RWPE1 (cell line): ENCODE data around the gene TAS2R1.

Experiments
- CTCF ChIA-PET: fragments of 350-600 bp; sonication (Branson Sonifier 250); formaldehyde crosslinking; extraction: SDS; loops from one replicate; lab custom pipeline; 2021; lab: Yijun Ruan, JAX
- POLR2A ChIA-PET: fragments of 400-600 bp; formaldehyde crosslinking; extraction: SDS; loops from one replicate; lab custom pipeline; 2020; ENCODE audit warnings: antibody characterized with exemption; ENCODE audit not compliant: low non-redundant PET; lab: Yijun Ruan, JAX
- DNase-seq: peaks from one replicate; pipeline ENCODE4 v3.0.0; 2012; ENCODE audit warnings: low spot score
- H3K27ac ChIP-seq: fragments of 450-650 bp; 2 replicates; pipeline ENCODE4 v1.5.1; 2017
- TF ChIP-seq, protein P1 (sequence below): fragments of 450-650 bp; conservative IDR thresholded peaks from 2 replicates; pipeline ENCODE4 v1.5.1; 2017; ENCODE audit warnings: low read depth, mild to moderate bottlenecking

Gene TAS2R1

DNA sequence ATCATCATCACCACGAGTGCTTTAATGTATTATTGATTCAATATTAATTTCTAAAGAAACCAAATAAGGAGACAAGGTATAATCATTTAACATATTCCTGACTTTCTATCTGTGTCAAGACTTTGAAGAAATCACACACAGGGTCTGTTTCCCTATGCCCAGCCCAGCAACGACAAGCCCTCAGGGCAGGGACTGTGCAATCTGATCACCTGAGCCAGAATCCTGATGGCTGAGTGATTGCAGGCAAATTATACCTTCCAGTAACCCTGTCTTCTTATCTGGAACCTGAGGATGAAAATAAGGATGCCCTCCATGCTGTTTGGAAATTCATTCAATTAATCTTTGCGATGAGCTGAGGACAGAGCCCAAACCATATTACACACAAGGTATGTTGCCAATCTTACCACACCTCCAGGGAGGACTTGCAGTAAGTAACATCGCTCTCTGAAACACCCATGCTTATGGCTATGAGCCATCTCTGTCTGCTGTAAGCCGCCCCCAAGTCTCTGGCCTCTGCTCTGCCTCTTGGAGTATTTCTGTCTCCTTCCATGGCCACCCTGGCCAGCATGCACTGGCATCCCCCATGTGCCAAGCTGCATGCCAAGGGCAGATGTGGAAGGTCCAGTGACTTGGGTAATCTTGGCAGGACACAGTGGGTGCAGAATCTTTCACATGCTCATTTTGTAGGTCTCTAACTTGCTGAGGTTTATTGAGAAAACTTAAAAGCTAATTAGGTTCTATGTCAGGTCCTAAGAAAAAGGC lies 10.6 kb downstream of the TAS2R1 start:
- CTCF ChIA-PET: interaction anchor here (0.7 kb wide), 2 partner anchors 41 to 299 kb away, joined by 3 read pairs; no protein-coding TSS in a partner anchor
- no peak overlapping the region for H3K27ac ChIP-seq
- POLR2A ChIA-PET: no interaction called here

DNA sequence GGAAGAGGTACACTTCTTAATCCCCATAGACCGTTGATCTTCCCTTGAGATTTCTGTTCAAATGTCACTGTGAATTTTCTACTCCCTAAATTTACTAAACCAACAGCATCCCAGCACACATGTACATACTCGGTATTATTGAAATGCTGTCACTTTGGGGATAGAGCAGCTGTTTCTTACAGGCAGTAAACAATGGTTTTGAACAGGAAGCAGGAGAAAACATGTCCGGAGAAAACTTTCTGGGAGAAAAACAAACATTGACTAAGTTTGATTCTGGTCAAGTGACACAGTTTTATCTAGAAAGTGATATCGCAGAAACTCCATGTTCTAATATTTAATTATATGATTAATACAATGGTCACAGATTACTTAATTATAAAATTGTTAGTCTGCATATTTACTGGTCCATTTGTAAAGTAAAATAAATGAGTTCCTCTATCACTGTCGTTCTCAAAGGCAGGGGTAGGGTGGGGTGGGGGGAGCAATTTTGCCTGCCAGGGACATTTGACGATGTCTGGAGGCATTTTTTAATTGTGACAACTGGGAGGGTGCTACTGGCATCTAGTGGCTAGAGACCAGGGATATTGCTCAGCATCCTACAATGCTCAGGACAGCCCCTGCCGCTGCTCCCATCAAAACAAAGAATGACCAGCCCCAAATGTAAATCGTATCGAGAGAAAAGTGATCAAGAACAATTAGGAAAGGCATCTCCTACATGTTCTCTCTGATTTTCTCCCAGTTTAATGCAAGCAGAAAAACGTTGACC lies 12.2 kb downstream of the TAS2R1 start:
- CTCF ChIA-PET: no interaction called here
- H3K27ac ChIP-seq: no peak overlapping the region
- no peak for DNase-seq
- POLR2A ChIA-PET: no interaction called here
- TF ChIP-seq, protein P1, sequence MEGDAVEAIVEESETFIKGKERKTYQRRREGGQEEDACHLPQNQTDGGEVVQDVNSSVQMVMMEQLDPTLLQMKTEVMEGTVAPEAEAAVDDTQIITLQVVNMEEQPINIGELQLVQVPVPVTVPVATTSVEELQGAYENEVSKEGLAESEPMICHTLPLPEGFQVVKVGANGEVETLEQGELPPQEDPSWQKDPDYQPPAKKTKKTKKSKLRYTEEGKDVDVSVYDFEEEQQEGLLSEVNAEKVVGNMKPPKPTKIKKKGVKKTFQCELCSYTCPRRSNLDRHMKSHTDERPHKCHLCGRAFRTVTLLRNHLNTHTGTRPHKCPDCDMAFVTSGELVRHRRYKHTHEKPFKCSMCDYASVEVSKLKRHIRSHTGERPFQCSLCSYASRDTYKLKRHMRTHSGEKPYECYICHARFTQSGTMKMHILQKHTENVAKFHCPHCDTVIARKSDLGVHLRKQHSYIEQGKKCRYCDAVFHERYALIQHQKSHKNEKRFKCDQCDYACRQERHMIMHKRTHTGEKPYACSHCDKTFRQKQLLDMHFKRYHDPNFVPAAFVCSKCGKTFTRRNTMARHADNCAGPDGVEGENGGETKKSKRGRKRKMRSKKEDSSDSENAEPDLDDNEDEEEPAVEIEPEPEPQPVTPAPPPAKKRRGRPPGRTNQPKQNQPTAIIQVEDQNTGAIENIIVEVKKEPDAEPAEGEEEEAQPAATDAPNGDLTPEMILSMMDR: no peak

More for the DNA sequence above, 10.6 kb downstream of the TAS2R1 start:
- no peak for DNase-seq
- TF ChIP-seq, protein P1: no peak

DNA sequence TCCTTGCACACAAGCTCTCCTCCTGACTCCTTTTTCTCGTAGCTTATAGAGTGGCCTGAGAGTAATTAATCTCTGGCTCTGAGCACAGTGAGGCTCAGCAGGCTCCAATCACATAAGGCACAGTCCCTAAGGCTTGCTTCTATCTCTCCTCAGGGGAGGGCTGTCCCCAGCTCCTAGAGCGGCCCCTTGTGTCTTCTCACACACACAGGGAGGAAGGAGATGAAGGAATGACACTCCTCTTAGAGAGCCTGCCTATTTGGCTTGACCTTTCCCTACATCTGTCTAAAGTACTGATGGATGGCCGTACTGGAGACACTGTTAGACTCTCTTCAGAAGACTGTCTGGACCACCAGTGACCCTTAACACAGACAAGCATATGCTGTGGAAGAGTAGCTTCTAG lies 12.9 kb downstream of the TAS2R1 start:
- DNase-seq: no peak
- POLR2A ChIA-PET: no interaction called here
- CTCF ChIA-PET: no interaction called here
- TF ChIP-seq, protein P1: no peak
- H3K27ac ChIP-seq: no peak overlapping the region

DNA sequence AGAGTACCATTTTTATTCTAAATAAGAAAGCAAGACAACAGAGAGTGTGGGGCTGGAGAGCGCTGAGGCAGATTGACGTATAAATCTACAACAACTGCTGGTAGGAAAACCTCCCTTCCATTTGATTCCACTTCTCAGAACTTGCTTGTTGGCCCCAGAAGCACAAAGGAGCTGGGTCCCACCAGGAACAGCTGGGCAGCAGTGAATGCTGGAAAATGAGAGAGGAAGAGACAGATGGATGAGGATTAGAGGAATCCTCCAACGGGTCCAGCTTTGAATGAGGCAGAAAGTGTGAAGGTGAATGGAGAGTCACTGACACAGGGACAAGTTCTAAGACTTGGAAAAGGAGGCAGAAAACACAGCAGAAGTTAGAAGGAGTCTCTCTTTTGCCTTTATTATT lies 14.8 kb downstream of the TAS2R1 start:
- TF ChIP-seq, protein P1: no peak
- CTCF ChIA-PET: no interaction called here
- POLR2A ChIA-PET: no interaction called here

DNA sequence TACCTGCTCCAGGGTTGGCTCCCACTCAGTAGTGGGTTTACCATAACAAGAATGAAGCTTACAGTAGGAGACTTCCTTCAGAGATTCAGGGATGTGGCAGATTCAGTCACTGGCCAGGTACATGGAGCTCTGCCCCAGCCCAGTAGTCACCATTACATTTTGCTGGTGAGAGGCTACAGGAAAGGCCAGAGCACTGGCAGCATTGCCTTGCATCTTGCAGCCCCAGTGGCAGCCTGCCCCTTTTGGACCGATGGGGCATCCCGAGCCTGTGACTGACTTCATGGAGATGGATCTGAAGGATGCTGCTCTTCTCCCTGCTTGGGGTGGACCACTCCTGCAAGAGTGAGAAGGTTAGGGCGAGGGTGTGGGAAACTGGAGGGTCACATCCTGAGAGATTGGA lies 16.8 kb downstream of the TAS2R1 start:
- CTCF ChIA-PET: no interaction called here
- H3K27ac ChIP-seq: no peak overlapping the region
- DNase-seq: no peak
- TF ChIP-seq, protein P1: no peak
- POLR2A ChIA-PET: no interaction called here

More for the DNA sequence above, 14.8 kb downstream of the TAS2R1 start:
- no peak for DNase-seq
- H3K27ac ChIP-seq: no peak overlapping the region

DNA sequence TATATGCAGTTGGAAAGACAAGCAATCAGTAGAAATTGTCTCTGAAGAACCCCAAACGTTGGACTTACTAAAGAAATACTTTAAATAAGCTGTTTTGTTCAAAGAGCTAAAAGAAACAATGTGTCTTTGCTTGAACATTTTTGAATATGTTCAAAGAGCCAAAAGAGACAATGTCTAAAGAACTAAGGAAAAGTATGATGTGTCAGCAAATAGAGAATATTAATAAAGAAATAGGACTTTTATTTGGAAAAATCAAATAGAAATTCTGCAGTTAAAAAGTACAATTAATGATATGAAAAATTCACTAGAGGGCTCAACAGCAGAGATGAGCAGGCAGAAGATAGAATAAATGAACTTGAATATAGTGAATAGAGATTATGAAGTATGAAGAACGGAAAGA lies 19.2 kb downstream of the TAS2R1 start:
- POLR2A ChIA-PET: no interaction called here
- TF ChIP-seq, protein P1: no peak
- H3K27ac ChIP-seq: no peak overlapping the region
- DNase-seq: no peak
- CTCF ChIA-PET: no interaction called here
